ENCODE results near the gene FOXN3. TPM values are rescaled to one million over a fixed set of nuclear protein-coding genes. Genes with fewer than 3 reads are reported as not detected.

FOXN3 gene
- total and polyA plus RNA-seq, 10 donors, result 9.2 to 121 (median 98.3) TPM

GRCh38 chr14:89239023-89239422 is 178.0 kb downstream of the FOXN3 start:
- 76 to 85% (median 82%) methylated on average over 6 of the region's 6 CpGs for WGBS, 5 donors
- H3K4me1 ChIP-seq, result peaks cover 0 to 49% (median 23%) of the 10 kb centered on the region in 6 donors
- no peak overlapping the region for H3K27ac ChIP-seq
- H3K9me3 ChIP-seq, result peaks cover 0 to 6% (median 0%) of the 10 kb centered on the region in 8 donors
- TF ChIP-seq POLR2A (IDR thresholded peaks at IDR 0.05), result no peak
- TF ChIP-seq POLR2AphosphoS5 (IDR thresholded peaks at IDR 0.05), result no peak
- TF ChIP-seq CTCF (IDR thresholded peaks at IDR 0.05 in 8 of 11, conservative IDR thresholded peaks at IDR 0.05 in 3 of 11), result no peak
- no peaks in the 10 kb centered on the region for H3K27me3 ChIP-seq (replicated peaks in 1 of 7)
- DNase-seq, result no peak
- H3K36me3 ChIP-seq, result no peaks in the 10 kb centered on the region
- no peak overlapping the region for H3K4me3 ChIP-seq
- intact Hi-C loops (cut with DNase I; ENCODE audit: low total_unique reads), result no loop called here

DNA sequence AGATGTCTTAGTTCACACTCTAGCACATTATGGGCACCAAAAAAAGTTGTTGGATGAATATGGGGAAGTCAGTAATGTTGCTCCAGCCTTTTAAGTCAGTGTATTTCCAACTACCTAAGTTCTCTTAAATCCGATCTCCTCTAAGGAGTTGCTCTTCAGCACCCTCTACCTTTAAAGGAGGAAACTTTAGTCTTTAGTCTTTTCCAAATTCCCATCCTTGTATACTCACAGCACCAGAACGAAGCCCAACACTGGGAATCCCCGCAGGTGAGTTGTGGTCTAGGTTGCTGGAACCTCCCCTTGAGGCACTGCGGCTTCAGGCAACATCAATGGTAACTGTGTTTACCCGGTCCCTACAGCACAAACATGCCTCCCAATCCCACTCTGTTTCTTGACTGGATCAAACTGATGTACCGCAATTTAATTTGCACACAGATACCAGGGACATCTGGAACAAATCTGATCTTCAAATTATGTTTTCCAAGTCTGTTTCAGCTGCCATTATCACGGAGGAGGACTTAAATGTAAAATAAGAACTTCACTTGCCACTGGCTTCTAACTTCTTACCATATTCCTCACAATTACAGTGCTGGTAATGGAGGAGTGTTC is 179.0 kb downstream of the FOXN3 start:
- H3K4me1 ChIP-seq, result peaks cover 0 to 39% (median 21%) of the 10 kb centered on the region in 6 donors
- H3K9me3 ChIP-seq, result peaks cover 0 to 6% (median 0%) of the 10 kb centered on the region in 8 donors
- no peak overlapping the region for H3K4me3 ChIP-seq
- 78 to 92% (median 81%) methylated on average over 7 of the region's 7 CpGs for whole genome bisulfite sequencing, 5 donors
- intact Hi-C loops (cut with DNase I; ENCODE audit: low total_unique reads), result no loop called here
- no peaks in the 10 kb centered on the region for H3K27me3 ChIP-seq (replicated peaks in 1 of 7)
- H3K36me3 ChIP-seq, result no peaks in the 10 kb centered on the region
- TF ChIP-seq POLR2AphosphoS5 (IDR thresholded peaks at IDR 0.05), result no peak
- no peak for TF ChIP-seq CTCF (IDR thresholded peaks at IDR 0.05 in 8 of 11, conservative IDR thresholded peaks at IDR 0.05 in 3 of 11)
- no peak for TF ChIP-seq POLR2A (IDR thresholded peaks at IDR 0.05)
- DNase-seq, result no peak
- H3K27ac ChIP-seq, result no peak overlapping the region

DNA sequence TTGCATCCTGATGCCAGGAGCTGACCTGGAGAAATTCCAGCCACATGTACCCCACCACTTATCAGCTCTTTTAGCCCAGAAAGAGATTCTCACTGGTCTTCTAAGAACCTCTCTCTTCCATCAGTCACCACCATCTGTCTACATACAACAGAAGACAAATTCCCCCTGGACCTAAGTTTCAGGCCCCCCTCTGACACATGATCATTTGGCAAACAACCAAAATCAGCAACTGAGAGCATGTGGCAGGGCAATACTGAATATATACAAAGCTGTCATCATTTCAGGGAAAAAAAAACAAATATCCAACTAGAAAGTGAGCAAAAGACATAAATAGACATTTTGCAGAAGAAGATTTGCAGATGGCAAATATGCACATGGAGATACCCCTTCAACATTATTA is 180.2 kb downstream of the FOXN3 start:
- intact Hi-C loops (cut with DNase I; ENCODE audit: low total_unique reads), result no loop called here
- TF ChIP-seq POLR2A (IDR thresholded peaks at IDR 0.05) (no peak), CTCF (IDR thresholded peaks at IDR 0.05 in 8 of 11, conservative IDR thresholded peaks at IDR 0.05 in 3 of 11) (no peak), POLR2AphosphoS5 (IDR thresholded peaks at IDR 0.05) (no peak)
- H3K27ac ChIP-seq, result no peak overlapping the region
- no peak for DNase-seq
- no peak overlapping the region for H3K4me3 ChIP-seq
- H3K9me3 ChIP-seq, result peaks cover 0 to 6% (median 0%) of the 10 kb centered on the region in 8 donors
- peaks cover 0 to 29% (median 15%) of the 10 kb centered on the region in 6 donors for H3K4me1 ChIP-seq
- H3K27me3 ChIP-seq (replicated peaks in 1 of 7), result no peaks in the 10 kb centered on the region
- no peaks in the 10 kb centered on the region for H3K36me3 ChIP-seq

DNA sequence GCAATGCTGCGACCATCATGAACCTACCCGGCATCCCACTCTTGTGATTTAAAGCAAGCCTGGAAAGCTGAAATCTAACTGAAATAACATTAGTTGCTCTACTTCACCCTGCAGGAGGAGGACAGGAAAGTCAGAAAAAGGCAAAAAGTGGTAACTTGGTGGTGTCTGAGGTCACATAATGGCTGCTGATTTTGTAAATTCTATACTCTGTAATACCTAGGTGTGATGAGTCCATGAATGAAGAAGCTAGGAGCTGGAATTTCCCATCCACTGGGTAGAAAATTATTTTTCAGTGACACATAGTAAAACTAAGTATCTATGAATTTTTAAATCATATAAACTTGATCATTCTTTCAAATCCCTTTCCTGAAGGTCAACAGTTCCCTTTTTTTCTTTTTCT is 183.8 kb downstream of the FOXN3 start:
- no peaks in the 10 kb centered on the region for H3K36me3 ChIP-seq
- TF ChIP-seq POLR2AphosphoS5 (IDR thresholded peaks at IDR 0.05), result no peak
- no peak for TF ChIP-seq POLR2A (IDR thresholded peaks at IDR 0.05)
- TF ChIP-seq CTCF (IDR thresholded peaks at IDR 0.05 in 8 of 11, conservative IDR thresholded peaks at IDR 0.05 in 3 of 11), result no peak
- H3K9me3 ChIP-seq, result peaks cover 0 to 6% (median 0%) of the 10 kb centered on the region in 8 donors
- WGBS, 5 donors, result 97 to 100% (median 98%) methylated on average over 2 of the region's 2 CpGs
- H3K4me1 ChIP-seq, result peaks cover 0 to 16% (median 5%) of the 10 kb centered on the region in 6 donors
- DNase-seq, result no peak
- no peaks in the 10 kb centered on the region for H3K27me3 ChIP-seq (replicated peaks in 1 of 7)
- H3K4me3 ChIP-seq, result no peak overlapping the region
- H3K27ac ChIP-seq, result no peak overlapping the region
- intact Hi-C loops (cut with DNase I; ENCODE audit: low total_unique reads), result no loop called here
